ENCODE results near the gene CREB3L2. TPM values are rescaled to one million over a fixed set of nuclear protein-coding genes. Genes with fewer than 3 reads are reported as not detected.
"Not testable (repeated sequence)": the region's sequence is repeated elsewhere in the genome, so short reads cannot be mapped to it uniquely, and the experiment has no call there.

The CREB3L2 gene
- total RNA-seq, 1 experiment from 2014 or later = 39.9 TPM

DNA sequence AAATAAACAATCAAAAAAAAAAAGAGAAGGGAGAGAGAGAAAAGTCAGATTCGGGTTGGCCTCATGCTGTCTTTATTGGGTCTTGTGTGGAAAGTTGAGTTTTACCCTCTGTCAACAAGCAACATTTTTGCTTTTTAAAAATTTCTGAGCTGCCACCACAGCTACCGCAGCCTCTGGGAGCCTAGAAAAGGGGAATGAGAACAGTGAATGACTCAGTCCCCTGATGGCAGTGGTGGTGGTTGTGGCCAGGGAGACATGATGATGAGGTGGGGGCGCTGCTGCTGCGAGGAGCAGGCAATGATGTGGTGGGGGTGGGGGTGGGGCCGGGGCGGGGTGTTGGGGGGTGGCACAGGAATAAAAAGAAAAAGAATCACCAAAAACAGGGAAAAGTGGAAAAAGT, 20.0 kb upstream of the CREB3L2 start:
- DNase-seq = no peak
- no peaks in the 10 kb centered on the region for H3K36me3 Mint-ChIP-seq (ENCODE audit: insufficient read depth, unreplicated experiment)
- H3K27me3 Mint-ChIP-seq (ENCODE audit: unreplicated experiment) = no peaks in the 10 kb centered on the region
- no peak overlapping the region for H3K4me3 Mint-ChIP-seq (ENCODE audit: low read depth, unreplicated experiment)
- no peak overlapping the region for H3K27ac Mint-ChIP-seq (ENCODE audit: unreplicated experiment)
- peaks cover 8% of the 10 kb centered on the region for H3K4me1 Mint-ChIP-seq (ENCODE audit: low read depth, unreplicated experiment)
- H3K9me3 Mint-ChIP-seq (ENCODE audit: low read depth, unreplicated experiment) = peaks cover 2% of the 10 kb centered on the region
- TF ChIP-seq, protein P1, sequence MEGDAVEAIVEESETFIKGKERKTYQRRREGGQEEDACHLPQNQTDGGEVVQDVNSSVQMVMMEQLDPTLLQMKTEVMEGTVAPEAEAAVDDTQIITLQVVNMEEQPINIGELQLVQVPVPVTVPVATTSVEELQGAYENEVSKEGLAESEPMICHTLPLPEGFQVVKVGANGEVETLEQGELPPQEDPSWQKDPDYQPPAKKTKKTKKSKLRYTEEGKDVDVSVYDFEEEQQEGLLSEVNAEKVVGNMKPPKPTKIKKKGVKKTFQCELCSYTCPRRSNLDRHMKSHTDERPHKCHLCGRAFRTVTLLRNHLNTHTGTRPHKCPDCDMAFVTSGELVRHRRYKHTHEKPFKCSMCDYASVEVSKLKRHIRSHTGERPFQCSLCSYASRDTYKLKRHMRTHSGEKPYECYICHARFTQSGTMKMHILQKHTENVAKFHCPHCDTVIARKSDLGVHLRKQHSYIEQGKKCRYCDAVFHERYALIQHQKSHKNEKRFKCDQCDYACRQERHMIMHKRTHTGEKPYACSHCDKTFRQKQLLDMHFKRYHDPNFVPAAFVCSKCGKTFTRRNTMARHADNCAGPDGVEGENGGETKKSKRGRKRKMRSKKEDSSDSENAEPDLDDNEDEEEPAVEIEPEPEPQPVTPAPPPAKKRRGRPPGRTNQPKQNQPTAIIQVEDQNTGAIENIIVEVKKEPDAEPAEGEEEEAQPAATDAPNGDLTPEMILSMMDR (IDR thresholded peaks at IDR 0.05; ENCODE audit: unreplicated experiment) = no peak
- CTCF ChIA-PET = no interaction called here
- BruUV-seq (replicated peaks) = no TSS peak
- intact Hi-C loops (cut with micrococcal nuclease; ENCODE audit: unreplicated experiment) = no loop called here

DNA sequence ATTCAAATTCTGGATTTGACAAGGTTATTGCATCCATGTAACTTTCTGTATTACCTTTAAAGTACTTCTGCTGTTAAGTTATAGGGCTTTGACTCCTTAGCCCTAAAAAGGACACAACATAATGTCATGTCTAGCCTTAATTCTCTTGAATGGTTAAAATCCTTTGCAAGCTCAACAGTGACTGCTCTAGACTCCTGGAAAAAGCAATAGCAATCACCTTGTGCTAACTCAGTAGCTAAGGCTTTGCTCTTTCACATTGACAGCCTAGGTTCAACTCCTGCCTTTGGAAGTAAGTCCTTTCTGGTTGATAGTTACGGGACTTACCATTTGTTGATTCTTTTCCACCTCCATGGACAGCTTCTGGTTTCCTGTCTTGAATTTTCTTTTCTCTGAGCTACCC, 16.1 kb upstream of the CREB3L2 start:
- Mint-ChIP-seq H3K27me3 (ENCODE audit: unreplicated experiment) (no peaks in the 10 kb centered on the region), H3K36me3 (ENCODE audit: insufficient read depth, unreplicated experiment) (no peaks in the 10 kb centered on the region), H3K4me1 (ENCODE audit: low read depth, unreplicated experiment) (no peaks in the 10 kb centered on the region), H3K9me3 (ENCODE audit: low read depth, unreplicated experiment) (no peaks in the 10 kb centered on the region), H3K27ac (ENCODE audit: unreplicated experiment) (no peak overlapping the region), H3K4me3 (ENCODE audit: low read depth, unreplicated experiment) (no peak overlapping the region)
- intact Hi-C loops (cut with micrococcal nuclease; ENCODE audit: unreplicated experiment) = no loop called here
- no peak for DNase-seq
- CTCF ChIA-PET = interaction anchor here (0.7 kb wide), 1 partner anchor 79 kb away, joined by 14 read pairs; no protein-coding TSS in a partner anchor
- TF ChIP-seq, protein P1 (IDR thresholded peaks at IDR 0.05; ENCODE audit: unreplicated experiment) = no peak
- BruUV-seq (replicated peaks) = no TSS peak

DNA sequence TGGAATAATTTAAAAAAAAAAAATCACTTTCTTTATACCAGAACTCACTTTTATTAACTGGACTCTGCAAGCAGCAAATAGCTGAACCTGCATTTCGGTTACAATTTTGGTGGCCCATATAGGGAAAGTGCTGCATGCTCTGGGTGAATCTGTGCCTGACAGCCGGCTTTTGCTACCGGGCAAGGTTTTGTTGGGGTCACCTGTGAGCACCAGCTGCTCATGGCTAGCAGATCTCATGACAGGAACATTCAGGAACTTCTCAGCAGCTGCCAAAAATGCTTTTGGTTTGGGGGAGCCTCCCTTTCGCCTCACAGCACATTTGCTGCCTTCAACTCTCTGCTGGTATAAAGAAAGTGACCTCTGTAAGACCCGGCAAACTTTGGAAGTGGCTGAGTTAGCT, 13.2 kb upstream of the CREB3L2 start:
- intact Hi-C loops (cut with micrococcal nuclease; ENCODE audit: unreplicated experiment) = no loop called here
- H3K36me3 Mint-ChIP-seq (ENCODE audit: insufficient read depth, unreplicated experiment) = no peaks in the 10 kb centered on the region
- H3K27me3 Mint-ChIP-seq (ENCODE audit: unreplicated experiment) = no peaks in the 10 kb centered on the region
- no peak overlapping the region for H3K27ac Mint-ChIP-seq (ENCODE audit: unreplicated experiment)
- CTCF ChIA-PET = no interaction called here
- TF ChIP-seq, protein P1 (IDR thresholded peaks at IDR 0.05; ENCODE audit: unreplicated experiment) = no peak
- DNase-seq = no peak
- H3K9me3 Mint-ChIP-seq (ENCODE audit: low read depth, unreplicated experiment) = no peaks in the 10 kb centered on the region
- no peaks in the 10 kb centered on the region for H3K4me1 Mint-ChIP-seq (ENCODE audit: low read depth, unreplicated experiment)
- no TSS peak for BruUV-seq (replicated peaks)
- no peak overlapping the region for H3K4me3 Mint-ChIP-seq (ENCODE audit: low read depth, unreplicated experiment)

DNA sequence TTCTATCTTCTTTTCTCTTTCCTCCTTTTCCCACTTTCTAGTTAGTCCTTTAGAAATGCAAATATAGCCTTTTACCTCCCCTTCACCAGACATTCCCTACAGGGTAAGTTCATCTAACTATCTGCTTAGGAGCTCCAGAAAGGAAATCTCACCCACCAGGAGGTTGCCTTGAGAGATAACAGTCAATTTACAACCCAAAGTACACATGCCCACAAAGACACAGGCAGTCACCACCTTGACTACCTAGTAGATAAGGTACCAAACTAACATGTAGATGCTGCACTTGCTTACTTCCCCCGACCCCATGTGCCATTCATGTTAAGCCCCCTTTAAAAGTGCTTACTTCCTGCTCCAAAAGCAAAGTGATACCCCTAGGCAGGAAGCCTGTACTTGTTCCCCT, 12.8 kb upstream of the CREB3L2 start:
- H3K4me3 Mint-ChIP-seq (ENCODE audit: low read depth, unreplicated experiment) = no peak overlapping the region

DNA sequence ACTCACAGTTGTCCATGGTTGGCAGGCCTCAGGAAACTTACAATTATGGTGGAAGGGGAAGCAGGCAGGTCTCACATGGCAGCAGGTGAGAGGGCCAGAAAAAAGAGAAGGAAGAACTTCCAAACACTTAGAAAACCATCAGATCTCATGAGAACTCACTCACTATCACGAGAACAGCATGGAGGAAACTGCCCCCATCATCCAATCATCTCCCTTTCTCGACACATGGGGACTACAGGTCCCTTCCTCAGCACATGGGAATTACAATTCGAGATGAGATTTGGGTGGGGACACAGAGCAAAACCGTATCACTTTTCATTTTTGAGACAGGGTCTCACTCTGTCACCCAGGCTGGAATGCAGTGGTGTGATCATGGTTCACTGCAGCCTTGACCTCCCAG, 12.3 kb upstream of the CREB3L2 start:
- BruUV-seq (replicated peaks) = not testable (repeated sequence)

More for the DNA sequence above, 12.8 kb upstream of the CREB3L2 start:
- no peaks in the 10 kb centered on the region for H3K36me3 Mint-ChIP-seq (ENCODE audit: insufficient read depth, unreplicated experiment)
- TF ChIP-seq, protein P1 (IDR thresholded peaks at IDR 0.05; ENCODE audit: unreplicated experiment) = no peak
- no peak overlapping the region for H3K27ac Mint-ChIP-seq (ENCODE audit: unreplicated experiment)
- CTCF ChIA-PET = no interaction called here
- DNase-seq = no peak
- H3K27me3 Mint-ChIP-seq (ENCODE audit: unreplicated experiment) = no peaks in the 10 kb centered on the region
- intact Hi-C loops (cut with micrococcal nuclease; ENCODE audit: unreplicated experiment) = no loop called here
- no peaks in the 10 kb centered on the region for H3K9me3 Mint-ChIP-seq (ENCODE audit: low read depth, unreplicated experiment)
- H3K4me1 Mint-ChIP-seq (ENCODE audit: low read depth, unreplicated experiment) = no peaks in the 10 kb centered on the region
- BruUV-seq (replicated peaks) = no TSS peak

More for the DNA sequence above, 12.3 kb upstream of the CREB3L2 start:
- CTCF ChIA-PET; H3K4me3 Mint-ChIP-seq (ENCODE audit: low read depth, unreplicated experiment); H3K27me3 Mint-ChIP-seq (ENCODE audit: unreplicated experiment); H3K4me1 Mint-ChIP-seq (ENCODE audit: low read depth, unreplicated experiment); intact Hi-C loops (cut with micrococcal nuclease; ENCODE audit: unreplicated experiment); H3K27ac Mint-ChIP-seq (ENCODE audit: unreplicated experiment); DNase-seq; H3K9me3 Mint-ChIP-seq (ENCODE audit: low read depth, unreplicated experiment); H3K36me3 Mint-ChIP-seq (ENCODE audit: insufficient read depth, unreplicated experiment): not testable (repeated sequence)
